ENCODE results near the gene CSNK1G3.
"Not testable (repeated sequence)": the region's sequence is repeated elsewhere in the genome, so short reads cannot be mapped to it uniquely, and the experiment has no call there.

Gene CSNK1G3

DNA sequence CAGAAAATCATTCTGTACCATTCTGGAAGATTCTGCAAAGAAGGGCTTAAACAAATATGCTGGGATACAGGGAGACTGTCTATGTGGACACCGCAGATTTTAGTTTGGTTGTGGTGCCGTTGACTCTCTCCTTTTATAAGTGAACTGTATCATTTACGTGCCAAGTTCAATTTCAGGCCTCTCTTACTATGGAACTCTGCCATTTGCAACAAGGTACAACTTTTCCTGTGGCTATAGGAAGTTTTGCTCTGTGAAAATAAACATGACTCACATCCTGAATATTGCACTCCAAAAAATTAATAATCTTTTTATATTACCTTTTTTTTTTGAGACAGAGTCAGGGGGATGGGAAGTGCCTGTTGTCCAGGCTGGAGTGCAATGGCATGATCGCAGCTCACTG, 29.7 kb upstream of the CSNK1G3 start:
- H3K27ac ChIP-seq: no peak overlapping the region
- no peak for TF ChIP-seq ZFX (IDR thresholded peaks at IDR 0.05)
- TF ChIP-seq, protein P1, sequence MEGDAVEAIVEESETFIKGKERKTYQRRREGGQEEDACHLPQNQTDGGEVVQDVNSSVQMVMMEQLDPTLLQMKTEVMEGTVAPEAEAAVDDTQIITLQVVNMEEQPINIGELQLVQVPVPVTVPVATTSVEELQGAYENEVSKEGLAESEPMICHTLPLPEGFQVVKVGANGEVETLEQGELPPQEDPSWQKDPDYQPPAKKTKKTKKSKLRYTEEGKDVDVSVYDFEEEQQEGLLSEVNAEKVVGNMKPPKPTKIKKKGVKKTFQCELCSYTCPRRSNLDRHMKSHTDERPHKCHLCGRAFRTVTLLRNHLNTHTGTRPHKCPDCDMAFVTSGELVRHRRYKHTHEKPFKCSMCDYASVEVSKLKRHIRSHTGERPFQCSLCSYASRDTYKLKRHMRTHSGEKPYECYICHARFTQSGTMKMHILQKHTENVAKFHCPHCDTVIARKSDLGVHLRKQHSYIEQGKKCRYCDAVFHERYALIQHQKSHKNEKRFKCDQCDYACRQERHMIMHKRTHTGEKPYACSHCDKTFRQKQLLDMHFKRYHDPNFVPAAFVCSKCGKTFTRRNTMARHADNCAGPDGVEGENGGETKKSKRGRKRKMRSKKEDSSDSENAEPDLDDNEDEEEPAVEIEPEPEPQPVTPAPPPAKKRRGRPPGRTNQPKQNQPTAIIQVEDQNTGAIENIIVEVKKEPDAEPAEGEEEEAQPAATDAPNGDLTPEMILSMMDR (conservative IDR thresholded peaks at IDR 0.05): no peak

DNA sequence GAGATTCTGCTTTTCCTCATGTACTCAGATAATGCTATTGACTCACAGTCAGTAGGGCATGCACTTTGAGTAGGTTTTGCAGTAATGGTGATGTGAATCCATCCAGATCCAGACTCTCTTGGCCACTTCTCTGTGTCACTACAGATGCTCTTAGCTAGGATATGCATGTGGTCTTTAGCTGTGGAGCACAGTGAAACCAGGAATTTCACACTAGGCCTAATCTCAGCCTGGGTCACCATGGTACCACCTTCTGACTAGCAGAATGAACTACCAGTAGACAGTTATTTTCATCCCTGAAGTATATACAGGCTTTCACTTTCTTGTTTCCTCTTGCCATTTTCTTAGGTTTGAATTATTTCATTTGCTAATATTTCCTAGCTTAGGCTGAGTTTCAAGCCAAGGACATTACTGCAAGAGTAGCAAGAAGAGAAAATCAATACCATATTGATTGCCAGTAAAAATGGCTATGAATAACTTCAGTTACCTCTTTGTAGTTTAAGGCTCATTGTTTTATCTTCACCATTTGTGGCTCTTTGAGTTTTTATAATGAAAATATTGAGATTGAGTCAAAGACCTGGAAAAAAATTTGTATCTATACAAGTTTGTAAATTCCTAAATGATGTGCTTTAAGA, 28.4 kb upstream of the CSNK1G3 start:
- H3K27ac ChIP-seq: no peak overlapping the region
- TF ChIP-seq ZFX (IDR thresholded peaks at IDR 0.05): no peak
- TF ChIP-seq, protein P1 (conservative IDR thresholded peaks at IDR 0.05): no peak

- no peak overlapping the region for H3K27ac ChIP-seq
- TF ChIP-seq, protein P1 (conservative IDR thresholded peaks at IDR 0.05): no peak
- TF ChIP-seq ZFX (IDR thresholded peaks at IDR 0.05): no peak
These were observed 26.7 kb upstream of the CSNK1G3 start for GRCh38 chr5:123485275-123485674.

- H3K27ac ChIP-seq: no peak overlapping the region
- TF ChIP-seq, protein P1 (conservative IDR thresholded peaks at IDR 0.05): no peak
- TF ChIP-seq ZFX (IDR thresholded peaks at IDR 0.05): no peak
These were observed 24.9 kb upstream of the CSNK1G3 start for GRCh38 chr5:123486951-123487655.

DNA sequence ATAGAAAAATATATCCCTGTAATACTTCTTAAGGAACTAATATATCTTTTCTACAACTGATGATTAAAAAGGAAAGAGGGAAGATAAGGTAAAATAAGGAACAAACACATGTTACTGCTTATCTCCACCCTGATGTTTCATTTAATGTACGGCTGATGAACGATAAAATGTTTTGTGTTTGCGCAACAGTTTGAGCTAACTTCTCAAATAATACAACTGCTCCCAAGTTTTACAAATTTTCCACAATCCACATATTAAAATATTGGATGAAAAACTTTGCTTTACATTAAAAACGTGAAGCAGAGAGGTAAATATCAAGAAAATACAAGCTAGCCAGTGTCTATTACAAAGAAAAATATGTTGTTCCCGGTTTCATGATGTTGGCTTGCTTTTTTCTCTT, 21.0 kb upstream of the CSNK1G3 start:
- no peak for TF ChIP-seq ZFX (IDR thresholded peaks at IDR 0.05)
- TF ChIP-seq, protein P1 (conservative IDR thresholded peaks at IDR 0.05): no peak
- no peak overlapping the region for H3K27ac ChIP-seq

GRCh38 chr5:123495211-123495610, 16.8 kb upstream of the CSNK1G3 start:
- H3K27ac ChIP-seq: not testable (repeated sequence)

GRCh38 chr5:123496892-123497291, 15.1 kb upstream of the CSNK1G3 start:
- TF ChIP-seq, protein P1 (conservative IDR thresholded peaks at IDR 0.05): no peak
- no peak for TF ChIP-seq ZFX (IDR thresholded peaks at IDR 0.05)

GRCh38 chr5:123500471-123500870, 11.5 kb upstream of the CSNK1G3 start:
- H3K27ac ChIP-seq: no peak overlapping the region
- TF ChIP-seq ZFX (IDR thresholded peaks at IDR 0.05): no peak
- TF ChIP-seq, protein P1 (conservative IDR thresholded peaks at IDR 0.05): no peak

More at GRCh38 chr5:123496892-123497291, 15.1 kb upstream of the CSNK1G3 start:
- no peak overlapping the region for H3K27ac ChIP-seq

All from C4-2B (cell line).